ENCODE results near the gene SMARCA2. TPM values are rescaled to one million over a fixed set of nuclear protein-coding genes. Genes with fewer than 3 reads are reported as not detected.

SMARCA2 gene
- polyA plus RNA-seq, 4 donors = 96.5 to 221 (median 168) TPM

GRCh38 chr9:2039294-2040180 lies 24.4 kb downstream of the SMARCA2 start:
- no peak for DNase-seq (ENCODE audit: low read depth in 4 of 4, low spot score in 3 of 4)

GRCh38 chr9:2040828-2041227 lies 25.7 kb downstream of the SMARCA2 start:
- DNase-seq (ENCODE audit: low read depth in 4 of 4, low spot score in 3 of 4) = no peak

GRCh38 chr9:2041736-2042135 lies 26.6 kb downstream of the SMARCA2 start:
- no peak for DNase-seq (ENCODE audit: low read depth in 4 of 4, low spot score in 3 of 4)

- DNase-seq (ENCODE audit: low read depth in 4 of 4, low spot score in 3 of 4) = no peak
Measured at GRCh38 chr9:2043243-2043642, 28.1 kb downstream of the SMARCA2 start.

GRCh38 chr9:2043881-2044462 lies 28.8 kb downstream of the SMARCA2 start:
- no peak for DNase-seq (ENCODE audit: low read depth in 4 of 4, low spot score in 3 of 4)

- DNase-seq (ENCODE audit: low read depth in 4 of 4, low spot score in 3 of 4) = no peak
Measured at GRCh38 chr9:2047144-2047671, 32.1 kb downstream of the SMARCA2 start.

GRCh38 chr9:2047916-2048315 lies 32.8 kb downstream of the SMARCA2 start:
- DNase-seq (ENCODE audit: low read depth in 4 of 4, low spot score in 3 of 4) = no peak

GRCh38 chr9:2050236-2050635 lies 35.1 kb downstream of the SMARCA2 start:
- DNase-seq (ENCODE audit: low read depth in 4 of 4, low spot score in 3 of 4) = no peak

- no peak for DNase-seq (ENCODE audit: low read depth in 4 of 4, low spot score in 3 of 4)
Measured at GRCh38 chr9:2053883-2054845, 39.0 kb downstream of the SMARCA2 start.

- DNase-seq (ENCODE audit: low read depth in 4 of 4, low spot score in 3 of 4) = no peak
Measured at GRCh38 chr9:2055203-2055658, 40.1 kb downstream of the SMARCA2 start.

- no peak for DNase-seq (ENCODE audit: low read depth in 4 of 4, low spot score in 3 of 4)
Measured at GRCh38 chr9:2059274-2059929, 44.3 kb downstream of the SMARCA2 start.

- no peak for DNase-seq (ENCODE audit: low read depth in 4 of 4, low spot score in 3 of 4)
Measured at GRCh38 chr9:2060424-2060823, 45.3 kb downstream of the SMARCA2 start.

GRCh38 chr9:2065704-2066103 lies 50.6 kb downstream of the SMARCA2 start:
- no peak for DNase-seq (ENCODE audit: low read depth in 4 of 4, low spot score in 3 of 4)

- no peak for DNase-seq (ENCODE audit: low read depth in 4 of 4, low spot score in 3 of 4)
Measured at GRCh38 chr9:2066312-2067273, 51.4 kb downstream of the SMARCA2 start.

- no peak for DNase-seq (ENCODE audit: low read depth in 4 of 4, low spot score in 3 of 4)
Measured at GRCh38 chr9:2072752-2073405, 57.7 kb downstream of the SMARCA2 start.

GRCh38 chr9:2082772-2083171 lies 67.6 kb downstream of the SMARCA2 start:
- DNase-seq (ENCODE audit: low read depth in 4 of 4, low spot score in 3 of 4) = no peak

- DNase-seq (ENCODE audit: low read depth in 4 of 4, low spot score in 3 of 4) = no peak
Measured at GRCh38 chr9:2083479-2083878, 68.3 kb downstream of the SMARCA2 start.

- DNase-seq (ENCODE audit: low read depth in 4 of 4, low spot score in 3 of 4) = no peak
Measured at GRCh38 chr9:2085716-2086115, 70.6 kb downstream of the SMARCA2 start.

Measured in left renal pelvis (tissue), 4 donors.